ENCODE measurements around the gene BEST4.
A peak's percentile ranks its signal among the peaks of the same experiment; 100 is the strongest.
"Not testable (repeated sequence)": the region's sequence is repeated elsewhere in the genome, so short reads cannot be mapped to it uniquely, and the experiment has no call there.

The BEST4 gene

GRCh38 chr1:44826375-44827196 is 38.6 kb upstream of the BEST4 start:
- peak; percentile 31 for DNase-seq (ENCODE audit: low read depth)
- no peak overlapping the region for H3K4me3 ChIP-seq (ENCODE audit: low read depth, low read length)
- no peak for TF ChIP-seq MAX (IDR thresholded peaks at IDR 0.05; ENCODE audit: low read depth, low read length)
- TF ChIP-seq CTCF (IDR thresholded peaks at IDR 0.05; ENCODE audit: low read depth, low read length), result no peak

GRCh38 chr1:44824392-44824791 is 36.4 kb upstream of the BEST4 start:
- not testable (repeated sequence) for DNase-seq (ENCODE audit: low read depth); H3K4me3 ChIP-seq (ENCODE audit: low read depth, low read length)

GRCh38 chr1:44822981-44823451 is 35.0 kb upstream of the BEST4 start:
- no peak for DNase-seq (ENCODE audit: low read depth)
- TF ChIP-seq MYC (IDR thresholded peaks at IDR 0.05; ENCODE audit: low read depth, low read length) (no peak), POLR2A (IDR thresholded peaks at IDR 0.05; ENCODE audit: extremely low read depth, insufficient read length) (no peak), MAX (IDR thresholded peaks at IDR 0.05; ENCODE audit: low read depth, low read length) (no peak), CTCF (IDR thresholded peaks at IDR 0.05; ENCODE audit: low read depth, low read length) (no peak)
- no peak overlapping the region for H3K4me3 ChIP-seq (ENCODE audit: low read depth, low read length)

- H3K4me3 ChIP-seq (ENCODE audit: low read depth, low read length), result no peak overlapping the region
- DNase-seq (ENCODE audit: low read depth), result no peak
- TF ChIP-seq CTCF (IDR thresholded peaks at IDR 0.05; ENCODE audit: low read depth, low read length), result no peak
- no peak for TF ChIP-seq POLR2A (IDR thresholded peaks at IDR 0.05; ENCODE audit: extremely low read depth, insufficient read length)
- TF ChIP-seq MYC (IDR thresholded peaks at IDR 0.05; ENCODE audit: low read depth, low read length), result no peak
- no peak for TF ChIP-seq MAX (IDR thresholded peaks at IDR 0.05; ENCODE audit: low read depth, low read length)
Observed at GRCh38 chr1:44822131-44822701, 34.2 kb upstream of the BEST4 start.

- TF ChIP-seq MYC (IDR thresholded peaks at IDR 0.05; ENCODE audit: low read depth, low read length) (no peak), POLR2A (IDR thresholded peaks at IDR 0.05; ENCODE audit: extremely low read depth, insufficient read length) (no peak), MAX (IDR thresholded peaks at IDR 0.05; ENCODE audit: low read depth, low read length) (no peak), CTCF (IDR thresholded peaks at IDR 0.05; ENCODE audit: low read depth, low read length) (no peak)
- no peak overlapping the region for H3K4me3 ChIP-seq (ENCODE audit: low read depth, low read length)
- DNase-seq (ENCODE audit: low read depth), result no peak
Observed at GRCh38 chr1:44821240-44821715, 33.3 kb upstream of the BEST4 start.

GRCh38 chr1:44820328-44821239 is 32.6 kb upstream of the BEST4 start:
- TF ChIP-seq MYC (IDR thresholded peaks at IDR 0.05; ENCODE audit: low read depth, low read length) (no peak), POLR2A (IDR thresholded peaks at IDR 0.05; ENCODE audit: extremely low read depth, insufficient read length) (no peak), CTCF (IDR thresholded peaks at IDR 0.05; ENCODE audit: low read depth, low read length) (no peak), MAX (IDR thresholded peaks at IDR 0.05; ENCODE audit: low read depth, low read length) (no peak)
- peak overlapping the region; percentile 66 for H3K4me3 ChIP-seq (ENCODE audit: low read depth, low read length)
- no peak for DNase-seq (ENCODE audit: low read depth)
